ENCODE data around the gene ATP11B.

Gene ATP11B

DNA sequence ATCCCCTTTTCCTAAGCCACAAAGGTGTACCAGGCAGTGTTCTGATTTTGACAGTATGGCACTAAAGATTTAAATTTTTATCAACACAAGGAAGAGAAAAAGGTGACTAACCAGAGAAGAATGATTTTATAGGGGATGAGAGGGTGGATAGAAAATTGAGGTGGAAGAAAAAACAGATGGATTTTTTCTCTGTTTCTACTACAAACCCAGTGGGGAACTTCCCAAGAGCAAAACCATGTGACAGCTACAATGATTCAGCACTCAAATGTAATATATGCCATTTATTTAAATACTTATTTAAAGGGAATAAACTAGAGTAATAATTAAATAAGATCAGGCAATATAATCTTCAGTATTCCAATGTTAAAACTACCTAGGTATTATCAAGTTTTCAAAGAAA is 176.0 kb downstream of the ATP11B start:
- Histone ChIP-seq H3K27ac (peak overlapping the region; percentile 68), H3K36me3 (replicated peaks) (no peaks in the 10 kb centered on the region), H3K27me3 (replicated peaks) (no peaks in the 10 kb centered on the region), H3K4me3 (ENCODE audit: low read depth, low read length) (no peak overlapping the region)
- in situ Hi-C loops (cut with HindIII; ENCODE audit: low pct_ligation_motif_present, low sequenced_read_pairs): no loop called here
- TF ChIP-seq, protein P1, sequence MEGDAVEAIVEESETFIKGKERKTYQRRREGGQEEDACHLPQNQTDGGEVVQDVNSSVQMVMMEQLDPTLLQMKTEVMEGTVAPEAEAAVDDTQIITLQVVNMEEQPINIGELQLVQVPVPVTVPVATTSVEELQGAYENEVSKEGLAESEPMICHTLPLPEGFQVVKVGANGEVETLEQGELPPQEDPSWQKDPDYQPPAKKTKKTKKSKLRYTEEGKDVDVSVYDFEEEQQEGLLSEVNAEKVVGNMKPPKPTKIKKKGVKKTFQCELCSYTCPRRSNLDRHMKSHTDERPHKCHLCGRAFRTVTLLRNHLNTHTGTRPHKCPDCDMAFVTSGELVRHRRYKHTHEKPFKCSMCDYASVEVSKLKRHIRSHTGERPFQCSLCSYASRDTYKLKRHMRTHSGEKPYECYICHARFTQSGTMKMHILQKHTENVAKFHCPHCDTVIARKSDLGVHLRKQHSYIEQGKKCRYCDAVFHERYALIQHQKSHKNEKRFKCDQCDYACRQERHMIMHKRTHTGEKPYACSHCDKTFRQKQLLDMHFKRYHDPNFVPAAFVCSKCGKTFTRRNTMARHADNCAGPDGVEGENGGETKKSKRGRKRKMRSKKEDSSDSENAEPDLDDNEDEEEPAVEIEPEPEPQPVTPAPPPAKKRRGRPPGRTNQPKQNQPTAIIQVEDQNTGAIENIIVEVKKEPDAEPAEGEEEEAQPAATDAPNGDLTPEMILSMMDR (IDR thresholded peaks at IDR 0.05; ENCODE audit: low read depth, low read length, missing control alignments): no peak
- DNase-seq: peak; percentile 46

DNA sequence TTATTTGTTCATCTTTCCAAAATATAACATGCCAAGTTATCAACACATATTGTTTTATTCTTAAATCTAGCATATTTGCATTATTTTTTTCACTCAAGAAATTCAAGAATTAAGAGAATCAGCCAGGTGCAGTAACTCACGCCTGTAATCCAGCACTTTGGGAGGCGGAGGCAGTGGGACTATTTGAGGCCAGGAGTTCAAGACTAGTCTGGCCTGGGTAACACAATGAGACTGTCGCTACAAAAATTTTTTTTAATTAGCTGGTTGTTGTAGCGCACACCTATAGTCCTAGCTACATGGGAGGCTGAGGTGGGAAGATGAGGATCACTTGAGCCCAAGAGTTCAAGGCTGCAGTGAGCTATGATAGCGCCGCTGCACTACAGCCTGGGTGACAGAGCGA is 176.5 kb downstream of the ATP11B start:
- no peak for DNase-seq
- peak overlapping the region; percentile 68 for H3K27ac ChIP-seq
- H3K4me3 ChIP-seq (ENCODE audit: low read depth, low read length): no peak overlapping the region
- no peaks in the 10 kb centered on the region for H3K27me3 ChIP-seq (replicated peaks)
- no peaks in the 10 kb centered on the region for H3K36me3 ChIP-seq (replicated peaks)
- in situ Hi-C loops (cut with HindIII; ENCODE audit: low pct_ligation_motif_present, low sequenced_read_pairs): no loop called here
- TF ChIP-seq, protein P1 (IDR thresholded peaks at IDR 0.05; ENCODE audit: low read depth, low read length, missing control alignments): no peak

DNA sequence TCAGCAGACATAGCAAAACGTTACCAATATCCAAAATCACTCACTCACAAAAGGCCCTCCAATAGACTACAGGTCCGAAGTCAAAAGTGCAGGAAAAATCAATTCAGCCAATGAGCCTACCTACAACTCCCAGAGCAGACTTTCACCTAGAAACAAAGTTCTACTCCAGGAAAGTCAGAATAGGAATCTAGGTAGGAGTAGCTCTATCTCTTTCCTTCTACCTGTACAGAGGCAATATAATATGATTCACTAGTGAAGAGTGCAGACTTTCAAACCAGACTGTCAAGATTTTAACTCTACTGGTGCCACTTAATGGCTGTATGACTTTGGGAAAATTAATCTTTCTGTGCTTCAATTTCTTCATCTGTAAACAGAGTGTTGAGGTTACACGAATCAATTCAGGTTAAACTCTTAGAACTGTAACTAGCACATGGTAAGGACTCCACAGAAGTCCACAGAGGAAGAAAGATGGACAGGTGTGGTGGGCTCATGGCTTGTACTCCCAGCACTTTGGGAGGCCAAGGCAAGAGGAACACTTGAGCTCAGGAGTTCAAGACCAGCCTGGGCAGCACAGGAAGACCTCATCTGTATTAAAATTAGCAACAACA is 177.6 kb downstream of the ATP11B start:
- no peak for DNase-seq
- Histone ChIP-seq H3K27ac (no peak overlapping the region), H3K27me3 (replicated peaks) (no peaks in the 10 kb centered on the region), H3K4me3 (ENCODE audit: low read depth, low read length) (no peak overlapping the region), H3K36me3 (replicated peaks) (no peaks in the 10 kb centered on the region)
- TF ChIP-seq, protein P1 (IDR thresholded peaks at IDR 0.05; ENCODE audit: low read depth, low read length, missing control alignments): no peak
- in situ Hi-C loops (cut with HindIII; ENCODE audit: low pct_ligation_motif_present, low sequenced_read_pairs): no loop called here
